ENCODE results near the gene TMEM131. TPM values are rescaled to one million over a fixed set of nuclear protein-coding genes. Genes with fewer than 3 reads are reported as not detected.

The TMEM131 gene
- total and polyA plus RNA-seq, 2 of the 8 experiments (the other 6 are each of a cell fraction or from before 2014, with no cell fraction given) = 9.7 to 22.9 TPM

- TF ChIP-seq CBX5 (IDR thresholded peaks at IDR 0.05; ENCODE audit: low read depth, low read length) (no peak), POLR2A (IDR thresholded peaks at IDR 0.05; ENCODE audit: control extremely low read depth in 1 of 2, low read depth in 2 of 2, low read length in 2 of 2) (no peak), TCF12 (IDR thresholded peaks at IDR 0.05; ENCODE audit: low read depth, low read length) (no peak), GTF2F1 (IDR thresholded peaks at IDR 0.05; ENCODE audit: borderline replicate concordance, low read depth, low read length) (no peak), BACH1 (IDR thresholded peaks at IDR 0.05; ENCODE audit: low read length) (no peak), MAFK (IDR thresholded peaks at IDR 0.05; ENCODE audit: low read depth, low read length) (no peak)
These were observed 4.5 kb downstream of the TMEM131 start (continued) for GRCh38 chr2:97991081-97991856.

All from H1 (cell line).